Inflammatory macrophage treated with lipopolysaccharide for 4 hours (primary cell): ENCODE results near the gene RAD51D.
"Not testable (repeated sequence)": the region's sequence is repeated elsewhere in the genome, so short reads cannot be mapped to it uniquely, and the experiment has no call there.

Experiments used
- DNase-seq: peaks from one replicate; pipeline ENCODE4 v3.0.0-alpha.2; 2020

Gene RAD51D

GRCh38 chr17:35064516-35065215 is 55.0 kb downstream of the RAD51D start:
- no peak for DNase-seq

DNA sequence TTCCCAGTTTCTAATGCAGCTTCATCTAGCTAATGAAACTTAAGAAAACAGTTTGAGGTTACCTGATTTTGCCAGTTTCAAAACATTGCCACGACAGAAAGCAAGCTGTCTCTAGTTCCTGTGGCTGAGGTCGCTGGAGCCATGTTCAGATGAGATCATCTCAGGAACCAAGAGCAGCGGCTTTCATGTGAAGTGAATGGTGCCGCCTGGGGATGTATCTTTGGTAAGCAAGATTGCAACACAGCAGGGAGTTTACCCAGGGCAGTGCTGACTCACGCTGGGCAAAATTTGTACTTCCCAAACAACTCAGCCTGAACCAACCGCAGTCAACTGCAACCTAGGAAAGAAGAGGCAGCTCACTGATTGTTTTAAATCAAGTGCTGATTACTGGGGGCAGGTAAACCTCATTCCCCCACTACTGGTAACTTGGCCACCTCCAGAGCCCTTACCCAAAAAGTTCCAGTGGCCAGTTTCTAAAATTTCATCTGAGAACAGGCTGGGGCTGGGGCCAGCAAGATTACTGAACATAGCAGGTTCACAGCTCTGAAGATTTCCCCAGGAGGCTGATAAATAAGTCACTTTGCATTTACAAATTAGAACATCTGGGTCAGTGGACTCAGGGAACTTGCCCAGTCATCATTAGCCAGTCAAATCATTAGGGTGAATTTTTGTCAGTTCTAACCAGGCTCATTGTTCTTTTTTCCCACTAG is 56.0 kb downstream of the RAD51D start, which contains the start of gene RFFL:
TSS of gene RFFL (minus strand) at position 194 of the 710 bp plus-strand sequence. CDS start 37,154 bp downstream, outside the sequence.
- peak; percentile 99 for DNase-seq

GRCh38 chr17:35062308-35062707 is 57.4 kb downstream of the RAD51D start:
- DNase-seq: no peak

DNA sequence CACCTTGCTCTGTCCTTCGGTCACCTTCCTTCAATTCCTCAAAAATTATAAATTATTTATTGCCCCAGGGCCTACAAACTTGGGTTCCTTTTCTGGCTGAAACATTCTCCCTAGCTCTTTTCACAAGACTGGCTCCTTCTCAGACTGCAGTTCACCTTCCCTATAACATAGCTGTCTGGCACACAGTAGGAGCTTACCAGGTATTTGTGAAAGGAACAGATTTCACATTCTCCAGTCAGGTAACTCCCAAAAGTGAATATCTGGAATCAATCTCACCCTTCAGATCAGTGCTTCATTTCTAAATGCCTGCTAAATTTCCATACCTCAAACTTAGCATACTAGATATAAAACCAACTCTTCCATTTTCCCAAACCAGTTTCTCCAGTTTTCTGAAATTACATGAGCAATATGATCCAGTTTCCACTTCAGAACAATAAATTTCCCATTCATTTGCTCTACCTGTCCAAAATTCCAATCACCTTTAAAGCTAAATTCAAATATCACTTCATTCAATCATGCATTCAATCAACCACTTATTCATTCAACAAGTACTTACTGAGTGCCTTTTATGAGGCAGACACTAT is 62.2 kb downstream of the RAD51D start:
- no peak for DNase-seq

- DNase-seq: peak; percentile 67
Measured at GRCh38 chr17:35056013-35056412, 63.6 kb downstream of the RAD51D start.

GRCh38 chr17:35053204-35053603 is 66.5 kb downstream of the RAD51D start:
- no peak for DNase-seq

GRCh38 chr17:35052780-35053179 is 66.9 kb downstream of the RAD51D start:
- no peak for DNase-seq

DNA sequence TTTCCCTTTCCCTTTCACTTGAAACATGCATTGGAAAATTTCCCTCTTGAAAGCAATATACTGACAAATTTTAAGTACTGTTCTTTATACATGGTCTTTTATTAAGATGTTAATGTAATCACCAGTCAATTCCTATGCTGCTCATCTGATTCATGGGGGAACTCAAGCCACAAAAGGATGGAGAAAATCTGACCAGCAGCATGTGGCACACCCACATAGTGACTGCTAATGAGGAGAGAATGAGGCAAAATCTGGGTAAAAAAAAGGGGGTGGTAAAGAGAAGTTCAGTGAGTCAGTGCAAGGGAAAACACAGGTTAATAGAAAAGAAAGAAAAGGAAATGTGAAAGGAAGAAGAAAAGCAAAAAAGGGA is 67.4 kb downstream of the RAD51D start:
- peak; percentile 81 for DNase-seq

DNA sequence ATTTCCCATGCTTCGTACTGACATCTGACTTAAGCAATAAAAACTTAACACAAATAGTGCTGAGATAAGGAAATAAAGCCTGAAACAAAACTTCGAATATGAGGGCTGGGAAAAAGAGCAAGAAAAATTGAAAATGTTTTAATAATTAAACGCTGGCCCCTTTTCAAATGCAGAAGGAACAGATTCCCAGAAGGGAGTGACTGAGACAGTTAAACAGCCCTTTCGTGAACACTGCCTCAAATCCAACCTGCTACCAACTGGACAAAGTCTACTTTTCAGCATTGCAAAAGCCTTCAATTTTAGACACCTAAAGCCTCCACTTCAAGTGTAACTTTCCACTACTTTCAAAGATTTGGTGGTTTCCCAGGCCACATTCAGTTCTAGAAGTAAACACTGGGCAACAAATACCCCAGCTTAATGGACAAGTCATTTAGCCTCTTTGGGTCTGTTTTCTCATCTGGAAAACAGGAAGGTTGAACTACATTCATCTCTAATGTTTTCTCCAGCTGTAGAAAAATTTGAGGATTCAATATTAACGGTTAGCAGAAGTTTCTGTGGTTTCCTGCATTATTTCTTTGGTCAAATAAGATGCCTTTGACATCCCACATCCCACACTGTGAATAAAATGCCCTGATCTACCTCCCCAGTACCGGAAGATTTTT is 68.0 kb downstream of the RAD51D start:
- peak; percentile 28 for DNase-seq

- DNase-seq: peak; percentile 81
Measured at GRCh38 chr17:35051183-35051578, 68.5 kb downstream of the RAD51D start.

DNA sequence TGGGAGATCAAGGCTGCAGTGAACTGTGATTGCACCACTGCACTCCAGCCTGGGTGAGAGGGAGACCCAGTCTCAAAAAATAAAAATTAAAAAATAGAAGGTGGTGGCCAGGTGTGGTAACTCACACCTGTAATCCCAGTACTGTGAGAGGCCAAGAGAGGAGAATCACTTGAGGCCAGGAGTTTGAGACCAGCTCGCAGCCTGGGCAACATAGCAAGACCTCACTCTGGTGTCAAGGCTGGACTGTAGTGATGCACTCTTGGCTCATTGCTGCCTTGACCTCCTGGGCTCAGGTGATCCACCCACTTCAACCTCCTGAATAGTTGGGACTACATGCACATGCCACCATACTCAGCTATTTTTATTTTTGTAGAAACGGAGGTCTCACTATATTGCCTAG is 69.5 kb downstream of the RAD51D start:
- no peak for DNase-seq

GRCh38 chr17:35048685-35049379 is 70.8 kb downstream of the RAD51D start:
- DNase-seq: no peak

DNA sequence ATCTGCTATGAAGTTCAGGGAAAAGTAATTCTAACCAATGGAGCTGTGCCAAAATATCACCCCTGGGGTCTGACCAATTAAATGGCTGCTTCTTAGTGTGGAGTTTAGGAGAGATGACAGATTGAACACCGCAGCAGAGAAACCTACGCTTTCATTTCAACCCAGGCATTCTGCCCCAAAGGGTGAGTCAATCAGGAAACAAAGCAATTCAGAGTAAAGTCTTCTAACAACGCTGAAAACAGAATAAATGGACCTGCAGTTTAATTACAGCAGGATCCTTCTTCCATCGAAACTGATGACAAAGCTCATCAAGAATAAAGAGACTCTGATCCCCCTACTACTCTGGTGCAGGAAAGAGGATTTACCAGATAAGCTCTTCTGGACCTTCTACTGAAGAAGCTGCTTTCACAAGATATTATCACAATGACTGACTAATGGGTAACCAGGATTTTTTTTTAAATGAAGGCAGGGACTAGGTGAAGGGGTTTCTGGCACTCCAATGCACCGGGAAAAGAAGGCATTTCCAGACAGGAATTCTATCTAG is 72.8 kb downstream of the RAD51D start:
- DNase-seq: peak; percentile 44

DNA sequence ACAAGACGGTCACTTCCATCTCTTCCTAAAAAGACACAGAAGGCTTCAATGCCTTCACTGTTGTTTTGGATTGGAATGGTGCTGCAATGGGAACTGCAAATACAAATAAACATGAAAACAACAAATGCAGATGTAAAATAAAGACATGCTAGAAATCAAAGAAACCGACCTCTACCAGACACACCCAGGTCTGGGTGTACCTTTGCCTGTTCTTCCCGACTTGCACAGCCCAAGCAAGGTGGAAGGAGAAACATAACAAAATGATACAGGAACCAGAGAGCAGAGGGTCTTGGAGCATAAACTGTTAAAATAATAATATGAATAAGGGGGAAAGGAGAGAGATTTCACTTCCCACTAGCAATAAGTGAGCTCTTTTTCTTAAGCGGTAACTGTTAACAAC is 73.4 kb downstream of the RAD51D start:
- DNase-seq: no peak

DNA sequence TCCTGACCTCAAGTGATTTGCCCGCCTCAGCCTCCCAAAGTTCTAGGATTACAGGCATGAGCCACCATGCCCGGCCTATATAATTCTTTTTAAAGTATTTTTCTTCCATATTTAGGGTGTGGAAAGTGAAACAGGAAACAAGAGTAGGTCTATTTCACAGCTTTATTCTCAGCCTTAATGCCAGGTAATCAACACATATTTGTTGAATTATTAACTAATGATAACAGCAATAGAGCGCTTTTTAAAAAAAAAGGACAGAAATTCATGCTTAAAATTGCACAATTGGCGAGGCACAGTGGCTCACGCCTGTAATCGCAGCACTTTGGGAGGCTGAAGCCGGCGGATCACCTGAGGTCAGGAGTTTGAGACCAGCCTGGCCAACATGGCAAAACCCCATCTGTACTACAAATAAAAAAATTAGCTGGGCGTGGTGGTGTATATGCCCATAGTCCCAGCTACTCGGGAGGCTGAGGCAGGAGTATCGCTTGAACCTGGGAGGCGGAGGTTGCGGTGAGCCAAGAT is 74.1 kb downstream of the RAD51D start:
- not testable (repeated sequence) for DNase-seq

DNA sequence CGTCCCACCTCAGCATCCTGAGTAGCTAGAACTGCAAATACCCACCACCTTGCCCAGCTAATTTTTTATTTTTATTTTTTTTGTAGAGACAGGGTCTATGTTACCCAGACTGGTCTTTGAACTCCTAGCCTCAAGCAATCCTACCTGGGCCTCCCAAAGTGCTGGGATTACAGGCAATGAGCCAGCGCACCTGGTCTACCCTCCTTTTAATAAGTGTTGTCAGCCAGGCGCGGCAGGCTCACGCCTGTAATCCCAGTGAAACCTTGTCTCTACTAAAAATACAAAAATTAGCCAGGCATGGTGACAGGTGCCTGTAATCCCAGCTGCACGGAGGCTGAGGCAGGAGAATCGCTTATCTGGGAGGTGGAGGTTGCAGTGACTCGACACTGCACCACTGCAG is 75.5 kb downstream of the RAD51D start:
- DNase-seq: no peak
